Epithelial cell of esophagus (primary cell): ENCODE measurements around the gene MYO16.

Source experiments
- DNase-seq: peaks from one replicate; pipeline ENCODE4 v3.0.0; 2010; ENCODE audit warnings: low read depth
- H3K4me3 ChIP-seq: 2 replicates; pipeline ENCODE4 v1.5.1; 2011; ENCODE audit warnings: mild to moderate bottlenecking, low read length, control low read depth
- CTCF ChIP-seq: IDR thresholded peaks from 2 replicates; pipeline ENCODE4 v1.5.1; 2011; ENCODE audit warnings: low read depth, mild to moderate bottlenecking, low read length, control low read depth, inconsistent platforms; ENCODE audit not compliant: insufficient read depth; ENCODE audit errors: missing control alignments

MYO16 gene

GRCh38 chr13:109110159-109110558, 480.7 kb downstream of the MYO16 start:
- no peak for DNase-seq
- no peak for TF ChIP-seq CTCF
- H3K4me3 ChIP-seq, result no peak overlapping the region

DNA sequence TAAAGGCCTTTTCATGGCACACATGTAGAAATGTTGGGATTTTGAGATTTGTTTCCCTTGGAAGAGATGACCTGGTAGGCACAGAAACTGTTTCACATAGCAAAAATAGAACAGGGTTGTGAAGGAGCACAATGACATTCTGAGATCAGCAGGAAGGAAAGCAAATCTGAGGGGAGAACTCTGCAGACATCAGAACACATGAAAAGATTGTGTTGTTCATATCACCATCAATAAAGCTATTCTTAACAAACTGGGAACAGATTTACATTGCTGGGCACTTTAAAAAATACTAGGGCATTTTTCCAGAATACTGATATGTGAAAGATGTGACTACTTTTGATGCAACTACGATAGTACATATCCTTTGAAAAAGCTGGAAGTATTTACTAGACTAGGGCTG, 481.7 kb downstream of the MYO16 start:
- TF ChIP-seq CTCF, result no peak
- no peak for DNase-seq
- H3K4me3 ChIP-seq, result no peak overlapping the region

DNA sequence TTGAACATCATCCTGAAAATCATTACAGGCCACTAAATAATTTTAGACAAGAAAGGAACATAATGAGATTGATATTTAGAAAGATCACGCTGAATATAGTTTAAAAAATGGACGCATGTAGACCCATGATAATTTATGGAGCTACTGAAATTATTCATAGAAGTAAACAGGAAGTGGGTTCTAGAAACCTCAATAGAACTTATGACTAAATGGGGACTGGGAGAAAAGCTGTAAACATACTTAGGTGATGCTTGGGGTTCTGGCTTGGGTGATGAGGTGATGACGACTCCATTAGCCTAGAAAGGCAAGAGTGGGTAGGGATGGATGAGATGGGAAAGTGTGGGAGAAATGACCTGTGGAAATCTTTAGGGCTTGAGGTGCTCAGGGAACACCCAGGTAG, 484.0 kb downstream of the MYO16 start:
- TF ChIP-seq CTCF, result no peak
- no peak for DNase-seq
- H3K4me3 ChIP-seq, result no peak overlapping the region

DNA sequence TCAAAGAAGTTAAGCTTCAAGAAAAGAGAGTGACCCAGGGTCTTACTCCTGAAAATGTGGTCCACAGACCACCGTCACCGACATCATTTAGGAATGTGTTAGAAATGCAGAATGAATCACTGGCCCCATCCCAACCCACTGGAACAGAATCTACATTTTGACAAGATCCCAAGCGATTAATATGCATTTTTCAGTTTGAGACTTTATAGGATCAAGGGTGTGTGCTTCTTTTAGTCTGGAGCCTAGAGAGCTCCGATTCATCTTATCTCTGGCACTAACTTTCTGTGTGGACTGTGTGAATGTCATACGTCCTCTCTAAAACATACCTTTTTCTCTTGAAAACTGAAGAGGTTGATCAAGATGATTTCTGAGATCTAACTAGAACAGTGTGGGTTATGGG, 484.8 kb downstream of the MYO16 start:
- no peak for TF ChIP-seq CTCF
- DNase-seq, result no peak
- no peak overlapping the region for H3K4me3 ChIP-seq

- H3K4me3 ChIP-seq, result no peak overlapping the region
- no peak for DNase-seq
- TF ChIP-seq CTCF, result no peak
Measured at GRCh38 chr13:109114991-109115390, 485.6 kb downstream of the MYO16 start.

DNA sequence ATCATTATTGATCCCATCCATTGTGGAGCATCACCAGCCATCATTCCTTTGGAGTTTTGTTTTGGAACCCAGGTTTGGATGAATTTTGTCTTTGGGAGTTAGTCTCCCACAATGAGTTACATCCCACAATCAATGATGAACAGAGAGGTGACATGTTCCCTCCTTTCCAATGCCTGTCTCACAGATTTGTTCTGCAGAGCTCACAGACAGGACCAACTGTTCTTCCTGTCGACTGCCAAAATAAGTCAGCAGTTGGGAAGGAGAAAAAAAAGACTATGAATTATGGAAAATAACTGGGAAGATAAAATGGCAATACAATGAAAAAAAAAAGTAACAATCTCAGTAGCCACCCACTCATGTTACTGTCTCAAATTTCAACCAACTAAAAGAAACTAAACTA, 489.1 kb downstream of the MYO16 start:
- DNase-seq, result no peak
- no peak overlapping the region for H3K4me3 ChIP-seq
- TF ChIP-seq CTCF, result no peak

- DNase-seq, result no peak
- TF ChIP-seq CTCF, result no peak
- H3K4me3 ChIP-seq, result no peak overlapping the region
Measured at GRCh38 chr13:109119896-109120295, 490.5 kb downstream of the MYO16 start.
